ENCODE measurements around the gene CHRNB4.

- TF ChIP-seq CTCF (conservative IDR thresholded peaks at IDR 0.05) (no peak), EZH2 (IDR thresholded peaks at IDR 0.05; ENCODE audit: low read depth) (no peak)
Measured at GRCh38 chr15:78604420-78604819, 36.6 kb downstream of the CHRNB4 start.
